ENCODE data around the gene LARGE1. TPM values are rescaled to one million over a fixed set of nuclear protein-coding genes. Genes with fewer than 3 reads are reported as not detected.

Gene LARGE1
- total and polyA plus RNA-seq, 9 of the 15 experiments (the other 6 are each of a cell fraction or from before 2014, with no cell fraction given): 0.01 to 0.66 (median 0.14) TPM; not detected in 2

DNA sequence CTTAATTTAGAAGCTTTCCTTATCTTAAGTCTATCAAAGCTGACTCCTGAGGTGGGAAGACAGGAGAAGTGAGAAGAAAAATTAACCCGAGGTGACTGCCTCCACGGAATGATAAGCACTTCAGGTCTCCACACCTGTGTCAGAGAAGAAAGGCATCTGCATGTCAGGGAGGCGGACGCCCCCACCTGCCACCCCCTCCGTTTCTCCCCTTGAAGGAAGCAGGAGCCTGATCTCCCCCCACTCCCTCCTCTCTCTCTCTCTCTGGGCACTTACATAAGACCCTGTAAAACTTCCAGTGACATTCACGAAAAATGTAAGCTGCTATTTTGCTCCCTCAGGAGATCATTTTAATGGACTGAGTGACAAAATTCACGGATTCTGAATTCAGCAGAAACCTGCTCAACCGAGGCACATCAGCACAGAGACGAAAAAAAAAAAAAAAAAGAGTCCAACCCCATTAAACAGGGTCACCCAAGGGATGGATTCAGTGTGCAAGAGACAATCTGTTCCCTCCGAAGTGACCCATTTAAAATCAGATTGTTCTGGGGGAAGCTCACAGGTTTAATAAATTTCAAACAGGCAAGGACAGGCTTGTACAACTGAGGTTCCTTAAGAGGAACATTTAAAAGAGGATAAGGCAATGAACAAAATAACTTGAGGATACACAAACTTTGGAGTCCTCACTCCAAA, 1.5 kb downstream of the LARGE1 start:
- no peak for FAIRE-seq
- Histone ChIP-seq H2AFZ (ENCODE audit: low read depth, low read length) (no peak overlapping the region), H3K4me1 (replicated peaks in 1 of 2; ENCODE audit: control insufficient read depth in 2 of 2, insufficient read depth in 2 of 2, low read length in 2 of 2) (peaks cover 0 to 17% of the 10 kb centered on the region in 2 experiments; a peak in 2 of 5 replicates), H3K9me1 (ENCODE audit: control insufficient read depth, insufficient read depth, low read length) (no peaks in the 10 kb centered on the region), H3K4me2 (ENCODE audit: insufficient read depth, low read length) (no peak overlapping the region), H3K36me3 (ENCODE audit: control insufficient read depth, insufficient read depth, low read length) (no peaks in the 10 kb centered on the region), H3K9me3 (replicated peaks; ENCODE audit: control insufficient read depth, insufficient read depth, low read depth, low read length) (no peaks in the 10 kb centered on the region), H3K27ac (ENCODE audit: extremely low read depth, low read depth, low read length) (no peak overlapping the region), H3K4me3 (no peak overlapping the region), H3K79me2 (ENCODE audit: control insufficient read depth, insufficient read depth, low read length) (no peaks in the 10 kb centered on the region), H3K9ac (ENCODE audit: insufficient read depth in 1 of 2, low read depth in 2 of 2, low read length in 2 of 2) (no peak overlapping the region), H4K20me1 (replicated peaks; ENCODE audit: control insufficient read depth, insufficient read depth, low read length) (no peaks in the 10 kb centered on the region), H3K27me3 (ENCODE audit: control insufficient read depth in 2 of 2, insufficient read depth in 2 of 2, low read length in 2 of 2) (no peaks in the 10 kb centered on the region)
- ChIA-PET POLR2A (no interaction called here), CTCF (ENCODE audit: low intra/inter-chr PET ratio) (no interaction called here)
- DNase-seq (ENCODE audit: extremely low read depth in 1 of 4, low spot score in 3 of 4): no peak
- TF ChIP-seq ZNF24 (IDR thresholded peaks at IDR 0.05): no peak
- TF ChIP-seq ZNF445 (CRISPR knock-in tag; IDR thresholded peaks at IDR 0.05; ENCODE audit: low read depth): no peak
- no peak for TF ChIP-seq KLF1 (tag; IDR thresholded peaks at IDR 0.05)
- TF ChIP-seq ZNF551 (CRISPR knock-in tag; IDR thresholded peaks at IDR 0.05): no peak
- no peak for TF ChIP-seq ETV1 (tag; conservative IDR thresholded peaks at IDR 0.05; ENCODE audit: low read depth)
- TF ChIP-seq, protein P1, sequence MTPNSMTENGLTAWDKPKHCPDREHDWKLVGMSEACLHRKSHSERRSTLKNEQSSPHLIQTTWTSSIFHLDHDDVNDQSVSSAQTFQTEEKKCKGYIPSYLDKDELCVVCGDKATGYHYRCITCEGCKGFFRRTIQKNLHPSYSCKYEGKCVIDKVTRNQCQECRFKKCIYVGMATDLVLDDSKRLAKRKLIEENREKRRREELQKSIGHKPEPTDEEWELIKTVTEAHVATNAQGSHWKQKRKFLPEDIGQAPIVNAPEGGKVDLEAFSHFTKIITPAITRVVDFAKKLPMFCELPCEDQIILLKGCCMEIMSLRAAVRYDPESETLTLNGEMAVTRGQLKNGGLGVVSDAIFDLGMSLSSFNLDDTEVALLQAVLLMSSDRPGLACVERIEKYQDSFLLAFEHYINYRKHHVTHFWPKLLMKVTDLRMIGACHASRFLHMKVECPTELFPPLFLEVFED (CRISPR knock-in tag; conservative IDR thresholded peaks at IDR 0.05): no peak
- no peak for TF ChIP-seq FOXA3 (CRISPR knock-in tag; conservative IDR thresholded peaks at IDR 0.05 in 1 of 2, IDR thresholded peaks at IDR 0.05 in 1 of 2)
- TF ChIP-seq DDX20 (tag; IDR thresholded peaks at IDR 0.05; ENCODE audit: low read depth): no peak
- no peak for TF ChIP-seq ZNF696 (CRISPR knock-in tag; conservative IDR thresholded peaks at IDR 0.05)
- TF ChIP-seq CBFB (CRISPR knock-in tag; IDR thresholded peaks at IDR 0.05): no peak
- no peak for TF ChIP-seq GATA2 (CRISPR knock-in tag; IDR thresholded peaks at IDR 0.05)
- in situ Hi-C loops (cut with MboI) (no loop called here), intact Hi-C loops (cut with micrococcal nuclease) (no loop called here)
- ATAC-seq: no peak
- BruUV-seq (replicated peaks): no TSS peak
- WGBS (ENCODE audit: insufficient coverage, low coverage, missing lambda C conversion rate): 0% methylated on average over 5 of the region's 10 CpGs

All from K562 (cell line).